ENCODE measurements around the gene CASZ1. TPM values are rescaled to one million over a fixed set of nuclear protein-coding genes. Genes with fewer than 3 reads are reported as not detected.
A peak's percentile ranks its signal among the peaks of the same experiment; 100 is the strongest.

CASZ1 gene
- total RNA-seq, 1 donor from 2014 or later: 63.6 TPM

DNA sequence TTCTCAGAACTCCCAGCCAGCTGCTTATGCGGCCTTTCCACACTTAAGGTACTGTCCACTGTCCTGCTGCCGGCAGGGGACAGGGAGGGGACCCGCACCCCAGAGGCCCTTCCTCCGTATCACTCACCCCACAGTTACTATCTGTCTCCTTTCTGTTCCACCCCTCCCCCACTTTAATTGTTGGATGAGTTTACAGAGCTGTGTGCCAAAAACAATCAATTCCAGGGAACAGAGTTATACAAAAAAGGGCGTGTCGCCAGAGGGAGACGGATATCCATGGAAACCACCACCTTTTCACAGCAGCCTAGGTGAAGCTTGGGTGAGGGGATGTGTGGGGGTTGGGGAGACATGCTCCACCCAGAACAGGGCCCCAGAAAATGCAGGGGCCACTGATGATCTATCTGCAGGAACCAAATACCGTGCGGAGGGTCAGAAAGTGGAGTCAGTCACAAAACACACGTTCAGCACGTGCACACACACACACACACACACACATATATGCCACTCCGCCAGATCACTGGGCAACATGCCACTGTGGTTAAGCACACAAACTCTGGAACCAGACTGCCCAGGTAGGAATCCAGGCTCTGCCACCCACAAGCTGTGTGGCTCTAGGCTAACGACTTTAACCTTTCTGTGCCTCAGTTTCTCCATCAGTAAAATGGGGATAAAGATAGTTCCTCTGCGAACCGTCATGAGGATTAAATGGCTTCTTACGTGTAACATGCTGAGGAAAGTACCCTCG lies 30.5 kb downstream of the CASZ1 start:
- Histone ChIP-seq H3K36me3 (no peaks in the 10 kb centered on the region), H3K4me3 (no peak overlapping the region), H3K9me3 (no peaks in the 10 kb centered on the region), H3K27me3 (no peaks in the 10 kb centered on the region), H3K4me1 (peaks cover 26% of the 10 kb centered on the region), H3K27ac (no peak overlapping the region)
- intact Hi-C loops (cut with DNase I): no loop called here
- DNase-seq (no peak), ATAC-seq (peak; percentile 48)
- TF ChIP-seq CTCF (IDR thresholded peaks at IDR 0.05): no peak

DNA sequence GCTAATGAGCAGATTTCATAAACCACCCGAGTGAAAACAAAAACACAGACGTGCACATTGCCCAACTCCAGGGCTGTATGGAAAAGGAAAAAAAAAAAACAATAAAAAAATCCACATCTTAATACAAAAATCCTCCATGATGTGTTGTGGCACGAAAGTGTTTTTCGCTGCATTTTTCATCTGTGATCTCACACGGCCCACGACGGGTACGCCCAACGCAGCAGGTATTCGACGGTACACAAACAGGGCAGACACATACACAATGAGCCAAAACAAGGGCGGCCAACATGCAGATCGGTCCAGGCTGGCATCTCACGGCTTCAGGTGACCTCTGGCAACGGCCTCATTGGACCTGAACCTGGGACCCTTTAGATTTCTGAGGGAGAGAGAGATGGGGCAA lies 31.1 kb downstream of the CASZ1 start:
- Histone ChIP-seq H3K4me1 (peaks cover 26% of the 10 kb centered on the region), H3K4me3 (no peak overlapping the region), H3K27ac (no peak overlapping the region), H3K36me3 (no peaks in the 10 kb centered on the region), H3K27me3 (no peaks in the 10 kb centered on the region), H3K9me3 (no peaks in the 10 kb centered on the region)
- DNase-seq (no peak), ATAC-seq (no peak)
- intact Hi-C loops (cut with DNase I): no loop called here
- TF ChIP-seq CTCF (IDR thresholded peaks at IDR 0.05): no peak

GRCh38 chr1:10764296-10764798 lies 32.1 kb downstream of the CASZ1 start:
- Histone ChIP-seq H3K4me1 (peaks cover 26% of the 10 kb centered on the region), H3K4me3 (no peak overlapping the region), H3K27ac (no peak overlapping the region), H3K36me3 (no peaks in the 10 kb centered on the region), H3K9me3 (no peaks in the 10 kb centered on the region), H3K27me3 (no peaks in the 10 kb centered on the region)
- intact Hi-C loops (cut with DNase I): no loop called here
- no peak for TF ChIP-seq CTCF (IDR thresholded peaks at IDR 0.05)
- ATAC-seq (no peak), DNase-seq (no peak)

- no peak for ATAC-seq
- Histone ChIP-seq H3K9me3 (no peaks in the 10 kb centered on the region), H3K36me3 (no peaks in the 10 kb centered on the region), H3K27ac (no peak overlapping the region), H3K4me3 (no peak overlapping the region), H3K27me3 (no peaks in the 10 kb centered on the region), H3K4me1 (peaks cover 26% of the 10 kb centered on the region)
- TF ChIP-seq CTCF (IDR thresholded peaks at IDR 0.05): no peak
- intact Hi-C loops (cut with DNase I): no loop called here
- DNase-seq: no peak
These were observed 33.6 kb downstream of the CASZ1 start for GRCh38 chr1:10762875-10763274.

- Histone ChIP-seq H3K4me3 (no peak overlapping the region), H3K27me3 (no peaks in the 10 kb centered on the region), H3K4me1 (peaks cover 26% of the 10 kb centered on the region), H3K27ac (peak overlapping the region; percentile 72), H3K36me3 (no peaks in the 10 kb centered on the region), H3K9me3 (no peaks in the 10 kb centered on the region)
- ATAC-seq (no peak), DNase-seq (no peak)
- intact Hi-C loops (cut with DNase I): no loop called here
- TF ChIP-seq CTCF (IDR thresholded peaks at IDR 0.05): no peak
These were observed 34.3 kb downstream of the CASZ1 start for GRCh38 chr1:10762153-10762523.
